KG1 (cell line): ENCODE measurements around the gene COG2.
"Not testable (repeated sequence)": the region's sequence is repeated elsewhere in the genome, so short reads cannot be mapped to it uniquely, and the experiment has no call there.

Source experiments
- DNase-seq: peaks from one replicate; lab custom pipeline; 2025; lab: John Stamatoyannopoulos, UW

The COG2 gene

DNA sequence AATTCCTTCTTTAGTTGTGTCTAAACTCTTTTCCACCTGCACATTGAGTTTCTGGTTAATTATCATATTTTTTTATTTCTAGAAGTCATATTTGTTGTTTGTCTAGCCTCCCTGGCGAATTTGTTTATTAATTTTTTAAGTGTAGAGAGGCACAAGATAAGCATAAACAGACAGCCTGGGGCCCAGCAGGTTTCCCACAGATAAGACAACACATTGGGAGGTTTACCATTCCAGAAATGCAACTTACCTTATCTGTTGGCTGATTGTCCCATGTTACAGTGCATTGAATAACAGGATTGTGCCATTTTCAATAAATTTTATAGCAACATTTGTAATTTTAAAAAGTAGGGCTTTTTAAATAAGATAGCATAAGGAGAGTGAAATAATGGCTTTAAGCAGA is 34.9 kb downstream of the COG2 start:
- DNase-seq, result no peak

DNA sequence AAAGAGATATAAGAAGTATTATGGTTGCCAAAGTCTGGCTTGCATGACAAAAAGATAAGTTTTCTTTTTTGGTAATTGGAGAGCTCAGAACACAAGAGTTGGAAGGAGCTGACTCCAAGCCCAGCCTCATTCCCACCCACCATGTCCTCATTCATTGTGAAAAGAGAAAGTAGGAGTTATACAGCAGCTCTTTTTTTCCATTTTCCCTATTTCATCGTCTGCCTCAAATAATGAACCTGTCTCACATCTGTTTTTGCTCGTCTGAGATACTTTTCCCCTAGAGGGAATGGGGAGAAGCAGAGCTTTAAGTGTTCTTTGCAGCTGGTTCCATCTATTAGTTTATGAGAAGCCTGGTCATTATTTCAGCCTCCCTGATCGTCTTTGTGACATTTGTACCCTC is 36.9 kb downstream of the COG2 start:
- DNase-seq, result no peak

DNA sequence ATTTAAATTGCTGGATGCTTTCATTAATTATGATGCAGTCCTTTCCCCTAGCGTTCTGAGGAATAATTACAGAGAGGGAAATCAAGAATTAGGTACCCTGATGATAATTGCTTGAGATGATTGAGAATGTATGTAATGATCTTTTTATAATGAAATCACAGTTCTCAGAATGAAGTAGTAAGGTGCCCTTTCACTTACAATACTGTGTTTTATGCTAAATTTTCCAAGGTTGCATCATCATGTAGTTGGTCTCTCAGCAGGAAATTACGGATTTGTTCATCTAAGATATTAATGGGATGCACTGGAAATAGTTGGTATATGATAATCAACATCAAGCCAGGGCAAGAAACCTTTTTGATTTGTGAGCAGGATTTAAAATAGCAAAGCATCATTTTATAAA is 37.5 kb downstream of the COG2 start:
- no peak for DNase-seq

DNA sequence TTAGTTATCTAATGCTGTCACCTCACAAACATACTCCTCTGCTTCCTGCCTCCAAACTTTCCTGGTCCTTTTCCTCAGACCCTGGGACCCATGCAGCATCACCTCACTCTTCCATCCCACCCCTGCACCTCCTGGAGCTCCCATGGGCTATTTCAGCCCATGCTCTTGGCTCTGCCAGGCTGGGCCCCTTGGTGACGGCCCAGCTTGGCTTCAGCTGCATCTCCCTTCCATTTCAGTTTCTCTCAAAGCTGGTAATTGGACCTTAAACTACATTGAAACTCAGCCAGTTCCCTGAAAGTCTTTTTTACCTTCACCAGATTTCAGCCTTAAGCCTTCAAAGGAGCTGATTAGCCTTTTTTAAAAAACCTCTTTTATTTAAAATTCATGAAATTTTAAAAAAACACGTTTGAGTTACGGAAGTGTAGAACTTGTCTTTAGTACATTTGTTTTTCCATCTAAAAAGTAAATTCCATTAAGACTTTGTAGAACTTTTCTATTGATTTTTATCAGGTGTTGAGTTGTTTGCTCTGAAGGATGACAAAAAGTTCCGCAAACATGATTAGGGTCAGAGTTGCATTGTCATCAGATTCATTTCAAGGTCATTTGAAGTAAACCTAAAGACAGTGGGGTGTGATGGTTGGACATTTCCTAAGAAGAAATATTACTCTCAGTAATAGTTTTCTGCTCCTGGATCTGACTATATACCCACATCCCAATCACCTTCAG is 38.2 kb downstream of the COG2 start:
- DNase-seq, result no peak

DNA sequence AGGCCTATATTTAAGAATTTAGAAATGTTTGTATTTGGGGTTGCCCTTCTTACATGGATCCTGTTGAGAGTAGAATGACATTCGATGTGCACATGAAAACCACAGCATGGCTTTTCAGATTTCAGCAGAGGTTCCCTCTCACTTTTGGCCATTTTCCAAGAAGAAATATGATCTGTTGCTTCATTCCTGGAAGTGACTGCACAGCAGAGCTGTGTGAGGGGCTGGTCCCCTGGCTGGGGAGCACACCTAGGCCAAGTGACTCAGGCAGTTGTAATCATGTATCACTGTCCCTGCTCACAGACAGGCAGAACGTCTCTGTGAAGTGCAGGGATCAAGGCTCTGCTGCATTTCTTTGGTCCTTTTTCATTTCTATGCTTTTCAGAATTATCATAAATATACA is 39.3 kb downstream of the COG2 start:
- DNase-seq, result no peak

DNA sequence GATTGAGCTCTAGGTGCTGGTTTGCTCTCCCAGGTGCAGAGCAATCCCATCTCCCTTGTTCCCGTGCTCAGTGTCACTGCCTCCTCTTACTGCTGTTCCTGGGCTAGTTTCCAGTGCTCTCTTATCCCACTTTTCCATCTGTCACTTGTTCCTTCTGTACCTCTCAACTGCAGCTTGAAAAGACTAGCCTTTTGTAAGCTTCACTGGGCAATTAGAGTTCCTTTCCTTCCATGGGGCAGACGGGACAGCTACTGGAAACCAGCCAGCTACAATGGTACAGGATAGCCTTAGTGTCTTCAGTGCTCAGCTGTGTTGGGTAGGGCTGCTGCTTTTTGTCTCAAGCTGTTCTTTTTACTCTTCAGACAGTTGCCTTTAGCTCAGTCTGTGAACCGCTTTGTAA is 40.0 kb downstream of the COG2 start:
- no peak for DNase-seq

DNA sequence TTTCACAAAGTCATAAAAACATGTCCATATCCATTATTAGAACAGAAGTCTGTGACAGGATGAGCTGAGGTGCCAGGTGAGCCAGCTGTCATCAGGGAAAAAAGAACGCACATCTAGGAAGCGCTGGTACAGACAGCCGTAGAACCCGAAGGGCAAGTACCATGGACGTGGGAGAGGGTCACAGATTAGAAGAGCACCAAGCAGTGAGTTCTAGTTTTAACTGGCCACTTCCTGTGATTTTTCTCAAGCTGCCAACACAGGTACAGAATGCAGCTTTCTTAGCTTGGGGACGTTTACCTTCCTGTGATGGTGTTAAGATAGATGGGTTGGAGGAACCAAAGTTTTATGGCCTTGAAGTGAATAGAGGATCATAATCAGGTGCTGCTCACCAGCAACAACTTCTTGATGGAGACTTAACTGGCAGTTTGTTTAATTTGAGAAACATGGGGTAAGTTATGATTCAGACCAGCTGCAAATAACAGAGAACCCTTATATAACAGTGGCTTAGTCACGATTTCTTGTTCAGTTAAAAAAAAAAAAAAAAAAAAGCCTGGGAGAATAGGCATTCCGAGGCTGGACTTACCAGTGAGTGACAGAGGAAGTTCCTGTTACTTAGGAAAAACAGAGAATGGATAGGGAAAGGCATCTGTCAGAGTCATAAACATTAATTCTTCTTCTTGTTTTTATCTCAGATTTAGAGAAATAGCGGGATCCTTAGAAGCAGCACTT is 40.8 kb downstream of the COG2 start:
- DNase-seq, result no peak

DNA sequence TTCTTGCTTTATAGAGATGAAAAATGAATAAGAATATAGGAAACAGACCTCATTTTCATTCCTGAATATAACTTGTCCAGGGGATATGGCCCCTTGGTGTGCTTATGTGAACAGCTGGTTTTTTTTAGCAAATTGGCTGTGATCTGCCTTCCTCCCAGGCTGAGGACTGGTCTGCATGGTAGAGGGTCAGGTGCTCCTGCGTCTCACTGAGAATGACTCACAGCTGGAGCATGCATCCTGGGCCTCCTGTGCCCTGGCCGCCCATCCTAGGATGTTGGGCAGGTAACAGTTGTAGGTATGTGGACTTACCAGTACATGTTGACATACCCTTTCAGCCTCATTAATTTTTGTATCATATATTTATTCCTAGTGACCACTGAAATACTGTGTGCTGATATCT is 41.9 kb downstream of the COG2 start:
- no peak for DNase-seq

DNA sequence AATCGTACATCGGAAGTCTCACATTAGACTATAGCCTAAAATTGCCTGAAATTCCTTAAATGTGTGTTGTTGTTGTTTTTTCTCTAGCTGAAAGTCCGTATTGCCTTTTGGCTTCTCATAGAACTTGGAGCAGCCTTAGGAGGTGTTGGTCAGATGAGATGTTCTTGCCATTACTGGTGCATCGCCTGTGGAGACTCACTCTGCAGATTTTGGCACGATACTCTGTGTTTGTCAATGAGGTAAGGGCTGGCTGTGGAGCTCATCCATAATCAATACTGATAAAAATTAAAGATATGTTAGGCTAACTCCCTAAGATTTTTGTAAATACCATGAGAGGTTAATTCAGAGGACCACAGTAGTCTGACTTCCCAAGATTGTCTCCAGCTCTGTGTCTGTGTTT is 42.7 kb downstream of the COG2 start:
- DNase-seq, result no peak

DNA sequence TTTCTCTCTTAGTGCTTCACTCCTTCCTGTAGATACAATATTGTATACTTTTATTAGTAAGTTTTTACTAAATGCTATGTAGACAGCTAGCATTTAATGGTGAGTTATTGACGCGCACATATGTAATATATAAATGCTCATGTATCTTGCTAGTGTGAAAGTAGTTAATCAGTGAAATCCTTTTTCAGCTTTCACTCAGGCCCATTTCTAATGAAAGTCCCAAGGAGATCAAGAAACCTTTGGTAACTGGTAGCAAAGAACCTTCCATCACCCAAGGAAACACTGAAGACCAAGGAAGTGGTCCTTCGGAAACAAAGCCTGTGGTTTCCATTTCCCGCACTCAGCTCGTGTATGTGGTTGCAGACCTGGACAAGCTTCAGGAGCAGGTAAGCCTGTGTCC is 44.5 kb downstream of the COG2 start:
- no peak for DNase-seq

DNA sequence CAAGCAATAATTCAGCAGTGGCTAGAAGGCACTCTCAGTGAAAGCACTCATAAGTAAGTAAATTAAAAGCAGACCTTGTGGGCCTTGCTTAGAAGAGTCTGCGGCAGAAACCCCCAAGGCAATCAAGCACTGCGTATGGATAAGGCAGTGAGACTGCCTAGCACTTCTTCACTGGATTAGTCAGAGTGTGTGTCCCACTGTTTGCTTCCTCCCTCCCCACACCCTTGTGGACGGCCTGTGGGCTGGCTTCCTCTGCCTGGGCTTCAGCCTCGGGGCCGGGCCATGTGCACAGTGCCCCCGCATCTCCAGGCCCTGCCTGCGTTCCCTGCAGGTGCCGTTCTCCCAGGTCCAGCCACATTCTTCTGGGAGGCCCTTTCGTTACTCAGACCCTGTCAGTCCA is 47.8 kb downstream of the COG2 start:
- DNase-seq, result no peak

DNA sequence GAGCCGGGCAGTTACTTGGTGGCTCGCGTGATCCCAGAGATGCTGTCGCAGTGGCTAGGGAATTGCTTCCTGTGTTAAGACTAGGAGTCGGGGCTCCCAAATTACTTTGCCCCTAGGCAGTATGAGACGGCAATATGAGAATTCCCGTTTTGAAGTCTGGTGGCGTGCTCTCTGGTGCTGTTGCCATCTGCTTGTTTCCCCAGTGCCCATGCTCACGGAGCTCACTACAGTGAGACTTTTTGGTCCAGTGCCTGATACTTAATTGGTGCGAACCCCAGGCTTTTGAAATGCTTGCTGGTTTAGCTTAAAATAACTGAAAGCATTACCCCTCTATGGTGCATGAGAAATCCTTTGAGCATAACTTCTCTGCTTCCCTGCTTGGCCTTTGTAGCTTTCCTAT is 49.3 kb downstream of the COG2 start:
- no peak for DNase-seq

DNA sequence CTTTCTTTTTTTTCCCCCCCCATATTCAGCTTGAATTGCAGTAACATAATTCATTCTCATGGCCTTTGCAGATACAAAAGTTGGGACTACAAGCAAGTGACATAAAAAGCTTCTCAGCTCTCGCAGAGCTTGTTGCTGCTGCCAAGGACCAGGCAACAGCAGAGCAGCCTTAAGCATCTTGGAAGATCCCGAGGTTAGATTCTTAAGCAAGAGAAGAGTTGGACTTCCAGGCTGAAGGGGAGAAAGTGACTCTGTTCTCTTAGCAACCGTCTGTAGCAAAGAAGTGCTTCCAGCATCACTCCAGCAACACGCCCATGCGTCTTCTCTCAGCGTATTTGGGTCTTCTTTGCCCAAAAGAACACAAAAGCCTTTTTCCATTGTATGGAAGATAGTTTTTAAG is 50.9 kb downstream of the COG2 start:
- no peak for DNase-seq

DNA sequence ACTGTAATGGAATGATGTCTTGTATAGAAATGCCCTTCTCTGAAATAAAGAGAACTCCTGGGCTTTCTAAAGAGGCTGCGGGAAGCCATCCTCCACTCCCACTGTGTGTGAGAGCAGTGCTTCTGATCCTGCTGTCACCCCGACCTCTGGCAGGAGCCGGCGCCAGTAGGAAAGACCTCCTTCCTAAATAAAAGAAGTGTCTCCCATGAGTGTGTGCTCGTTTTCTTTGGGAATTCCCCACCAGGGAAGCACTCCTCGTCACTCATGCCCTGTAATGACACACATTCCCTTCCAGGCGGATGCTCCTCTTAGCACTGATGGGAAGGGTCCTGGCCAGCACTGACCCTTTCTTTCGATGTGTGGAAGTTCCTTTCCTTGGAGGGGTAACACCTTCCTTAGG is 51.5 kb downstream of the COG2 start:
- DNase-seq, result no peak

DNA sequence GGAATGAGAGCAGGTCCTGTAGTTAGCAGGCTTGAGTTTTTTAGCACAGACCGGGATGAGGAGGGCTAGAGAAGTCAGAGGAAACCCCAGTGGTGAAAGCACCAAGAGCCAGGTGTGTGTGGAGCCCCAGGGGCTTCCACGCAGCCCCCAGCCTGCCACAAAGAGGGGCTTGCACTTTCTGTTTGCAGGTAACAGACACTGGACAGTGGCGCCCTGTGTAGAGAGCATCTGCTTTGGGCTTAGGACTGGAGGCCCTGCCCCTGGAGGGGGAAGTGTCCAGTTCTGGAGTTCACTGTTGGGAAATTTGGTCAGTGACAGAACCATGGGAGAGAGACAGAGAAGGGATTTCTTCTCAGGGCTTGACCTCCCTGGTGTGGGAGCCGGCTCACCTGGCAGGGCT is 52.2 kb downstream of the COG2 start:
- DNase-seq, result no peak

DNA sequence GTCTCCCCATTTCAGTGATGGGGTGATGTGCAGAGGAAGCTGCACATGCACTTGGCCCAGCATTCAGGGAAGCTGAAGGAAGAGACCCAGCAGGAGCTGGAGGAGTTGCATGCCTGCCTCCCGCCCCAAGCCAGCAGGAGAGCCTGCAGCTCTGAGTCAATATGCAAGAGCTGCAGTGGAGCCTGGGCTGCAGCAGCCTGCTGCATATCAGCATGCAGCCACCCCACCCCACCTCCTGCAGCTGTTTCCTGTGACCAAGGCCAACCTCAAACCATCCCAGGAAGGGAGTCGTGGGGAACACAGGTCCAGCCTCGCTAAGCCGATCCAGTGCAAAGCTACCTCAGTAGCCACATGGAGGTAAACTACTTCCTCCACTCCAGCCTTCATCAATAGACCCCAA is 52.7 kb downstream of the COG2 start:
- DNase-seq, result no peak

DNA sequence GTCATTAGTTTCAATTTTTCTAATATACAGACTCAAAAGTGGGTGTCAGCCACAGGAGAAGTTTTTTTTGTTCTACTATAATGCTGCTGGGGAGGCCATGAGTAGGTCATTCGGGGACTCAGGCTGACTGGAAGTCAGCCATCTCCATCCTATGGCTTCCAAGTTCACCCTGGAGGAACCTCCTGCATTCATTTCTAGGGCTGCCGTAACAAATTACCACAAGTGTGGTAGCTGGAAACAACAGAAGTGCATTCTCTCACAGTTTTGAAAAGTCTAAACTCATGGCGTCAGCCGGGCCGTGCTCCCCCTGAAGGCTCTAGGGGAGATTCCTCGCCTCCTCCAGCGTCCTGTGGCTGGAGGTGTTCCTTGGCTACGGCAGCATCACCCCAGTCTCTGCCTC is 53.9 kb downstream of the COG2 start:
- DNase-seq, result no peak

DNA sequence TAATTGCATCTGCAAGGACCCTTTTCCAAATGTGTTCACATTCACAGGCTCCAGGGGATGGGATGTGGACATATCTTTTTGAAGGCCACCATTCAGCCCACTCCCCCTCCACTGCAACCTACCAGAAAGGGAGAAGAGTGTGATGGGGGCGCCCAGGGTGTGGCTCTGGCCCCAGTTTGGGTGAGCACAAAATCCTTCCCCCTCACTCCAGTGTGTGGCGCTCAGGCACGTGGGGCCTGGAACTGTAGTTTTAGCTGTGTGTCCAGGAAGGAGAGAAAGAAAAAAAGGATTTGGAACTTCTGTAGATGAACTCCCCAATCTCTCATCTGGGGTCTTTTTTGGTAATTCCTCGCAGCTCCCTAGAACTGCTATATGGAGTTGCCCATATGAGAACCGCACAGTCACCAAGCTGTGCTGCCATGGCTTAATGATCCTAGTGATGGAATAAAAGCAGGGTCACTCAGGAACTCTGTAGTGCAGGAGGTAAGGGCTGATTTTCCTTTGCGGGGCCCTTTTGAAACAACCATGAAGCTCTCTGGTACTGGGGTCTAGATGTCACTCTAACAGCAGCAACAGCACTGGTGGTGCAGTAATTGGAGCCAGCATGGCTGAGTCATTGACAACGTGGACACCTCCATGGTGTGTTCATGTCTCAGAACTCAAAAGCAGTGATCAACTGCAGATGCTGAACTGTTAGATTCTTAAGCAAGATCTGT is 54.6 kb downstream of the COG2 start:
- no peak for DNase-seq

DNA sequence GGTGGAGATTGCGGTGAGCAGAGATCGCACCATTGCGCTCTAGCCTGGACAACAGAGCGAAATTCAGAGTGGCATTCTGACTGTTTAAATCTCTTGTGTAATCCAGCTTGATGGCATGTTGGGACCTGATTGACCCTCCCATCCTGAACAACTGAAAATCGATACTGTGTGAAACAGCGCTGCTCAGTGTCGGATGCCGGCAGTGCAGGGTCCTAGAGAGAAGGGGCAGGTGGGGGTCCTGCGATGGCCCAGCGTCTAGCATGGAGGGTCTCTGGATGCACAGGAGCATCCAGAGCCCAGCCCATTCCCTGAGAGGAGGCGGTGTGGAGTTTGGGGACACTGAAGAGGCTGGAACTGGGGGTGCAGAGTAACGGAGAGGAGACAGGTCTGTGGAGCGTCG is 55.8 kb downstream of the COG2 start:
- no peak for DNase-seq

DNA sequence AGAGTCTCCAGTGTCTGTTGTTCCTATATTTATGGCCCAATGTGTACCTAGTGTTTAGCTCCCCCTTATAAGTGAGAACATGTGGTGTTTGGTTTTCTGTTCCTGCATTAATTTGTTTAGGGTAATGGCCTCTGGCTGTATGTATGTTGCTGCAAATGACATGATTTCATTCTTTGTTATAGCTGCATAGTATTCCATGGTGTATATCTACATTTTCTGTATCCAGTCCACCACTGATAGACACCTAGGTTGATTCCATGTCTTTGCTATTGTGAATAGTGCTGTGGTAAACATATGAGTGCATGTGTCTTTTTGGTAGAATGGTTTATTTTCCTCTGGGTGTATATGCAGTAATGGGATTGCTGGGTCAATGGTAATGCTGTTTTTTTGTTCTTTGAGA is 56.7 kb downstream of the COG2 start:
- not testable (repeated sequence) for DNase-seq

DNA sequence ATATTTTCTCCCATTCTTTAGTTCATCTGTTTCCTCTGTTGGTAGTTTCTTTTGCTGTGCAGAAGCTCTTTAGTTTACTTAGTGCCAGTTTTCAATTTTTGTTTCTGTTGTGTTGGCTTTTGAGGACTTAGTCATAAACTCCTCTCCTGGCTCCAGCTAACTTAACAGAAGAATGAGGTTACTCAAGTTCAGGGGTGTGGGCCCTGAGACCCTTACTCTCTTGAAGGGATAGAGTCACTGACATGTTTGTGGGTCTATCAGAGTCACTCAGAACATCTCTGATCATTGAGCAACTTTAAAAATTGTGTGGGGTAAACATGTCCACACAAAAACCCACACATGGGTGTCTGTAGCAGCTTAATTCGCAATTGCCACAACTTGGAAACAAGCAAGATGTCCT is 57.4 kb downstream of the COG2 start:
- DNase-seq, result no peak

DNA sequence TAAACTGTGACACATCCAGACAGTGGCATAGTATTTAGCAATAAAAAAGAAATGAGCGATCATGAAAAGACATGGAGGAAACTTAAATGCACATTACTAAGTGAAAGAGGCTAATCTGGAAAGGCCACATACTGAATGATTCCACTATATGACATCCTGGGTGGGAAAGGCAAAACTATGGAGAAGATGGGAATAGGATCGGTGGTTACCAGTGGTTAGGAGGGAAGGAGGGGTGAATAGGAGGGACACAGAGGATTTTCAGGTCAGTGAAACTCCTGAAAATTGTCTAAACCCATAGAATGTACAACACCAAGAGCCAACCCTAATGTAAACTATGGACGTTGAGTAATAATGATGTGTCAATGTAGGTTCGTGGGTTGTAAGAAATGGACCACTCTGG is 57.9 kb downstream of the COG2 start:
- no peak for DNase-seq

DNA sequence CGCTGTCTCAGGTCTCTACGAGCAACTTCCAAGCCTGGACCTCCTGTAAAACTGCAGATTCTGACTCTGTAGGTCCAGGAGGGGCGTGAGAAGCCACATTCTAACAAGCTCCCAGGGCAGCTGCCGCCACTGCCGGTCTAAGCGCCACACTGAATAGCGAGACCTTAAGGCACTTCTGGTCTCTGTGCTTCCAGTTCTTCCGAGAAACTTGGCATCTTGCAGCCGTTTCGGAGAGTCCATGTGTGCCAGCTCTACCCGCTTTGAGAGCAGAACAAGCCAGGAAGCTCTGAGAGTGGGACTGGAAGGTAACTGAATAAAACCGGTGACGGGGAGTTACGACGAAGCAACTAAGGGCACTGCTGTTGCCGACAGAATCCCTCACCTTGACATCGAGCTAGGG is 59.2 kb downstream of the COG2 start:
- DNase-seq, result no peak
